Osteocyte (in vitro differentiated cells): ENCODE data around the gene THUMPD2. TPM values are rescaled to one million over a fixed set of nuclear protein-coding genes. Genes with fewer than 3 reads are reported as not detected.

Source experiments
- DNase-seq: peaks from one replicate; pipeline ENCODE4 v3.0.0; 2021; ENCODE audit warnings: mixed read lengths; ENCODE audit not compliant: unreplicated experiment; ENCODE audit errors: extremely low spot score
- H3K27ac Mint-ChIP-seq: one replicate; pipeline ENCODE4 v1.8.0; 2021; ENCODE audit warnings: mild to moderate bottlenecking, mixed read lengths; ENCODE audit not compliant: unreplicated experiment
- H3K27me3 Mint-ChIP-seq: one replicate; pipeline ENCODE4 v1.8.0; 2021; ENCODE audit warnings: mixed read lengths; ENCODE audit not compliant: unreplicated experiment
- H3K36me3 Mint-ChIP-seq: one replicate; pipeline ENCODE4 v1.8.0; 2021; ENCODE audit warnings: mixed read lengths; ENCODE audit not compliant: unreplicated experiment
- H3K4me1 Mint-ChIP-seq: one replicate; pipeline ENCODE4 v1.8.0; 2021; ENCODE audit warnings: mixed read lengths; ENCODE audit not compliant: unreplicated experiment
- H3K4me3 Mint-ChIP-seq: one replicate; pipeline ENCODE4 v1.8.0; 2021; ENCODE audit warnings: mild to moderate bottlenecking, moderate library complexity, mixed read lengths; ENCODE audit not compliant: unreplicated experiment
- H3K9me3 Mint-ChIP-seq: one replicate; pipeline ENCODE4 v1.8.0; 2021; ENCODE audit warnings: mixed read lengths; ENCODE audit not compliant: unreplicated experiment
- total RNA-seq: library from RNA; stranded (reverse); gene quantifications from 2 replicates; pipeline ENCODE4 v1.2.1, GENCODE V29; 2021
- TF ChIP-seq, protein P1 (sequence below): fragments of 200-600 bp; sonication (generic); IDR thresholded peaks from 2 replicates; pipeline ENCODE4 v1.5.0; 2021; ENCODE audit warnings: antibody characterized with exemption, mild to moderate bottlenecking, moderate library complexity

THUMPD2 gene
- total RNA-seq, 1 donor from 2014 or later: 7.3 TPM

- Mint-ChIP-seq H3K4me1 (peaks cover 36% of the 10 kb centered on the region), H3K27me3 (no peaks in the 10 kb centered on the region), H3K27ac (peak overlapping the region; percentile 1), H3K36me3 (no peaks in the 10 kb centered on the region), H3K9me3 (no peaks in the 10 kb centered on the region), H3K4me3 (no peak overlapping the region)
- no peak for DNase-seq
- TF ChIP-seq, protein P1, sequence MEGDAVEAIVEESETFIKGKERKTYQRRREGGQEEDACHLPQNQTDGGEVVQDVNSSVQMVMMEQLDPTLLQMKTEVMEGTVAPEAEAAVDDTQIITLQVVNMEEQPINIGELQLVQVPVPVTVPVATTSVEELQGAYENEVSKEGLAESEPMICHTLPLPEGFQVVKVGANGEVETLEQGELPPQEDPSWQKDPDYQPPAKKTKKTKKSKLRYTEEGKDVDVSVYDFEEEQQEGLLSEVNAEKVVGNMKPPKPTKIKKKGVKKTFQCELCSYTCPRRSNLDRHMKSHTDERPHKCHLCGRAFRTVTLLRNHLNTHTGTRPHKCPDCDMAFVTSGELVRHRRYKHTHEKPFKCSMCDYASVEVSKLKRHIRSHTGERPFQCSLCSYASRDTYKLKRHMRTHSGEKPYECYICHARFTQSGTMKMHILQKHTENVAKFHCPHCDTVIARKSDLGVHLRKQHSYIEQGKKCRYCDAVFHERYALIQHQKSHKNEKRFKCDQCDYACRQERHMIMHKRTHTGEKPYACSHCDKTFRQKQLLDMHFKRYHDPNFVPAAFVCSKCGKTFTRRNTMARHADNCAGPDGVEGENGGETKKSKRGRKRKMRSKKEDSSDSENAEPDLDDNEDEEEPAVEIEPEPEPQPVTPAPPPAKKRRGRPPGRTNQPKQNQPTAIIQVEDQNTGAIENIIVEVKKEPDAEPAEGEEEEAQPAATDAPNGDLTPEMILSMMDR: no peak
Measured at GRCh38 chr2:39723497-39723896, 55.6 kb downstream of the THUMPD2 start.

DNA sequence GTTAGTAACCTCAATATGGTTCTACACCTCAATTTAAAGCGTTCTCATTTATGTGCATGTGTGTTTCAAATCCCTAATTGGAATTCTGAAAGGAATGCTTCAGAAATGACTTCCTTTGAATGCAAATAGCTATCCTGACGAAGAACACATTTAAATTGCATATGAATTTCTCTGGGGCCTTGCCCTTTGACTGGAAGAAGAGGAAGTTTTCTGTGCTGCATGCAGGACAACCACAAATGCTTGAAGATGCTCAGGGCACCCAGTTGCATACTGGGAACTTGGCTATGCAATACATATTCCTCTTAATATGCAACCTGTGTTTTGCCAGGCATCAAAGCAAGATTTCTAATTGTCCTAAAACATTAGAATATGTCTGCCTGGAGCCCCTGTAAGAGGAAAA, 58.1 kb downstream of the THUMPD2 start:
- Mint-ChIP-seq H3K4me3 (no peak overlapping the region), H3K27ac (no peak overlapping the region), H3K9me3 (no peaks in the 10 kb centered on the region), H3K36me3 (no peaks in the 10 kb centered on the region), H3K27me3 (no peaks in the 10 kb centered on the region), H3K4me1 (peaks cover 34% of the 10 kb centered on the region)
- no peak for DNase-seq
- TF ChIP-seq, protein P1: no peak

- Mint-ChIP-seq H3K36me3 (no peaks in the 10 kb centered on the region), H3K4me3 (no peak overlapping the region), H3K4me1 (peaks cover 21% of the 10 kb centered on the region), H3K27ac (no peak overlapping the region), H3K27me3 (no peaks in the 10 kb centered on the region), H3K9me3 (no peaks in the 10 kb centered on the region)
- no peak for DNase-seq
- TF ChIP-seq, protein P1: no peak
Measured at GRCh38 chr2:39719317-39719716, 59.7 kb downstream of the THUMPD2 start.

DNA sequence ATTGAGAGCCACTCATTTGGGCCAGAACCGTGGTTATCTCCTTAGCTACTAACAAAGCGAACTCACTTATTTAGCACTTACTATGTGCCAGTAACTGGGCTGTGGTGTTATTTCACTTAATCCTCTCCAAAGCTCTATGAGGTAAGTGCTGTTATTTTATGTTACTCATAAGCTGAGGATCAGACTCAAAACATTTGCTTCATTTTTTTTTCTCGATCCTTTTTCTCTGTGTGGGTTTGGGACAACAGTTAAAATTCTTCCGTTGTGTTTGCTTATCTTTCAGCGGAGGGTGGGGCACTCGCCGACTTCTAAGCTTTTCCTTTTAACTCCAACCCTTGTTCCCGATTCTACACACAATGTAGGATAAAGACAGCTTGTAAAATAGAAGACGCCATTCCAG, 60.6 kb downstream of the THUMPD2 start:
- H3K4me3 Mint-ChIP-seq: no peak overlapping the region
- no peaks in the 10 kb centered on the region for H3K36me3 Mint-ChIP-seq
- DNase-seq: no peak
- no peaks in the 10 kb centered on the region for H3K27me3 Mint-ChIP-seq
- TF ChIP-seq, protein P1: no peak
- no peaks in the 10 kb centered on the region for H3K9me3 Mint-ChIP-seq
- peaks cover 15% of the 10 kb centered on the region for H3K4me1 Mint-ChIP-seq
- H3K27ac Mint-ChIP-seq: no peak overlapping the region

DNA sequence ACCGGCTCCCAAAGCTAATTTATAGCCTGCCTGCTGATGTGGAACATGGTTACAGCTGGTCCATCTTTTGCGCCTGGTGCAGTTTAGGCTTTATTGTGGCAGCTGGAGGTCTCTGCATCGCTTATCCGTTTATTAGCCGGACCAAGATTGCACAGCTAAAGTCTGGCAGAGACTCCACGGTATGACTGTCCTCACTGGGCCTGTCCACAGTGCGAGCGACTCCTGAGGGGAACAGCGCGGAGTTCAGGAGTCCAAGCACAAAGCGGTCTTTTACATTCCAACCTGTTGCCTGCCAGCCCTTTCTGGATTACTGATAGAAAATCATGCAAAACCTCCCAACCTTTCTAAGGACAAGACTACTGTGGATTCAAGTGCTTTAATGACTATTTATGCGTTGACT, 62.0 kb downstream of the THUMPD2 start:
- no peak overlapping the region for H3K27ac Mint-ChIP-seq
- no peaks in the 10 kb centered on the region for H3K27me3 Mint-ChIP-seq
- no peaks in the 10 kb centered on the region for H3K9me3 Mint-ChIP-seq

More for the DNA sequence above, 62.0 kb downstream of the THUMPD2 start:
- Mint-ChIP-seq H3K4me1 (peaks cover 13% of the 10 kb centered on the region), H3K36me3 (no peaks in the 10 kb centered on the region), H3K4me3 (no peak overlapping the region)
- DNase-seq: no peak
- TF ChIP-seq, protein P1: no peak
